ENCODE measurements around the gene ANKRD9.

Gene ANKRD9

DNA sequence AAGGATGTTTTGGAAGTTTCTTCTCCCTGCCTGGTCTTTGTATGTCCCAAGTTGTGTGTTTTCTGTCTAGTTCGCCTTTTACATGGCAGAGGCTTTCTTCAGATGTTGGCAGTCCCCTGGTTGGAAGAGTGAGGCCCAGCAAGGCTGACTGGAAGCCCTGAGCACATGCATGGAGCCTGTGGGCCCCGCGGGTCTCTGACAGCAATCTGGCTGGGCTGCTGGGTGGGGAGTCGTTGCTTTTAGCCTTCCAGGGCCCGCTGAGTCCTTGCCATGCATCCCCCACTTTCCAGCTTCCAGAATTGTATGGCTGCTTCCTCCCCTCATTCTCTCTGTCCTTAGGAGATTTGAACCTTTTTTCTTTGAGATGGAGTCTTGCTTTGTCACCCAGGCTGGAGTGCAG, 25.3 kb downstream of the ANKRD9 start:
- TF ChIP-seq, protein P1, sequence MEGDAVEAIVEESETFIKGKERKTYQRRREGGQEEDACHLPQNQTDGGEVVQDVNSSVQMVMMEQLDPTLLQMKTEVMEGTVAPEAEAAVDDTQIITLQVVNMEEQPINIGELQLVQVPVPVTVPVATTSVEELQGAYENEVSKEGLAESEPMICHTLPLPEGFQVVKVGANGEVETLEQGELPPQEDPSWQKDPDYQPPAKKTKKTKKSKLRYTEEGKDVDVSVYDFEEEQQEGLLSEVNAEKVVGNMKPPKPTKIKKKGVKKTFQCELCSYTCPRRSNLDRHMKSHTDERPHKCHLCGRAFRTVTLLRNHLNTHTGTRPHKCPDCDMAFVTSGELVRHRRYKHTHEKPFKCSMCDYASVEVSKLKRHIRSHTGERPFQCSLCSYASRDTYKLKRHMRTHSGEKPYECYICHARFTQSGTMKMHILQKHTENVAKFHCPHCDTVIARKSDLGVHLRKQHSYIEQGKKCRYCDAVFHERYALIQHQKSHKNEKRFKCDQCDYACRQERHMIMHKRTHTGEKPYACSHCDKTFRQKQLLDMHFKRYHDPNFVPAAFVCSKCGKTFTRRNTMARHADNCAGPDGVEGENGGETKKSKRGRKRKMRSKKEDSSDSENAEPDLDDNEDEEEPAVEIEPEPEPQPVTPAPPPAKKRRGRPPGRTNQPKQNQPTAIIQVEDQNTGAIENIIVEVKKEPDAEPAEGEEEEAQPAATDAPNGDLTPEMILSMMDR (conservative IDR thresholded peaks at IDR 0.05; ENCODE audit: low read depth, low read length): no peak

DNA sequence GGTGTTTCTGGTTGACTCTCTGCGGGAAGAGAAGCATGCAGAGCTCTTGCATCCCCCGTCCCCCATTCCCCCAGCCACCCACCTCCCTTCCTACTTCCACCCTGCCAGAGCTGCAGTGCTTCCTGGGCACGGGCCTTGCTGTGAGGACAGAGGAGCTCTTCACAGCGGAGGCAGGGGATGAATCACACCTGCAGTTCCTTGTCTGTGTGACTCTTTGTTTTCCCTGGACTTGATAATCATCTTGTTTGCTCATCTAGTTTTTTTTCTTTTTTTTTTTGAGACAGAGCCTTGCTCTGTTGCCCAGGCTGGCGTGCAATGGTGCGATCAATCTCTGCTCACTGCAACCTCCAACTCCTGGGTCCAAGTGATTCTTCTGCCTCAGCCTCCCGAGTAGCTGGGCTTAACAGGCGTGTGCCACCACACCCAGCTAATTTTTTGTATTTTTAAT, 27.8 kb downstream of the ANKRD9 start:
- no peaks in the 10 kb centered on the region for H3K36me3 ChIP-seq (ENCODE audit: insufficient read depth)
- H3K4me3 ChIP-seq (IDR thresholded peaks at IDR 0.05; ENCODE audit: insufficient read depth, low read depth, low read length): no peak overlapping the region
- H3K9ac ChIP-seq: no peak overlapping the region
- TF ChIP-seq, protein P1 (conservative IDR thresholded peaks at IDR 0.05; ENCODE audit: low read depth, low read length): no peak
- H4K20me1 ChIP-seq (ENCODE audit: insufficient read depth): no peaks in the 10 kb centered on the region
- no peaks in the 10 kb centered on the region for H3K79me2 ChIP-seq (ENCODE audit: insufficient read depth, low read depth)
- no peaks in the 10 kb centered on the region for H3K4me1 ChIP-seq (ENCODE audit: low read depth, poor library complexity, severe bottlenecking)
- no peak overlapping the region for H3K27ac ChIP-seq
- no peak overlapping the region for H2AFZ ChIP-seq (ENCODE audit: low read depth)
- no peaks in the 10 kb centered on the region for H3K27me3 ChIP-seq (ENCODE audit: insufficient read depth, low read depth)
- H3K4me2 ChIP-seq: no peak overlapping the region

More for the DNA sequence above, 25.3 kb downstream of the ANKRD9 start:
- Histone ChIP-seq H3K79me2 (ENCODE audit: insufficient read depth, low read depth) (no peaks in the 10 kb centered on the region), H3K27ac (no peak overlapping the region), H3K36me3 (ENCODE audit: insufficient read depth) (no peaks in the 10 kb centered on the region), H4K20me1 (ENCODE audit: insufficient read depth) (no peaks in the 10 kb centered on the region), H2AFZ (ENCODE audit: low read depth) (no peak overlapping the region), H3K4me1 (ENCODE audit: low read depth, poor library complexity, severe bottlenecking) (no peaks in the 10 kb centered on the region), H3K9ac (no peak overlapping the region), H3K27me3 (ENCODE audit: insufficient read depth, low read depth) (no peaks in the 10 kb centered on the region), H3K4me3 (IDR thresholded peaks at IDR 0.05; ENCODE audit: insufficient read depth, low read depth, low read length) (no peak overlapping the region), H3K4me2 (no peak overlapping the region)

DNA sequence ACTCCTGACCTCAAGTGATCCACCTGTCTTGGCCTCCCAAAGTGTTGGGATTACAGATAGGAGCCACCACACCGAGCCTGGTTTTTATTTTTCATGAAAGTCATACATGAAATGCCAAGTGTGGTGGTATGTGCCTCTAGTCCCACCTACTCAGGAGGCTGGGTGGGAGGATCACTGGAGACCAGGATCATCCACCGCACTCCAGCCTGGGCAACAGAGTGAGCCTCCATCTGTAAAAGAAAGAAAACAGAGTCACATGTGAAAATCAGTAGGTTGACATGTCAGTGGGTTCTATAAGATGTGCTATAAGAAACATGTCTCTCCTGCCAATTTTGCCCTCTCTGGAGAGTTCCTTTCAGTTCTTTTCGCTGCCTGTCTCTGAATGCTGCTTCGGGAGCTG, 28.2 kb downstream of the ANKRD9 start:
- Histone ChIP-seq H3K27me3 (ENCODE audit: insufficient read depth, low read depth) (no peaks in the 10 kb centered on the region), H3K79me2 (ENCODE audit: insufficient read depth, low read depth) (no peaks in the 10 kb centered on the region), H2AFZ (ENCODE audit: low read depth) (no peak overlapping the region), H3K9ac (no peak overlapping the region), H3K4me1 (ENCODE audit: low read depth, poor library complexity, severe bottlenecking) (no peaks in the 10 kb centered on the region), H3K4me3 (IDR thresholded peaks at IDR 0.05; ENCODE audit: insufficient read depth, low read depth, low read length) (no peak overlapping the region), H3K36me3 (ENCODE audit: insufficient read depth) (no peaks in the 10 kb centered on the region), H3K4me2 (no peak overlapping the region), H4K20me1 (ENCODE audit: insufficient read depth) (no peaks in the 10 kb centered on the region), H3K27ac (no peak overlapping the region)
- TF ChIP-seq, protein P1 (conservative IDR thresholded peaks at IDR 0.05; ENCODE audit: low read depth, low read length): no peak

DNA sequence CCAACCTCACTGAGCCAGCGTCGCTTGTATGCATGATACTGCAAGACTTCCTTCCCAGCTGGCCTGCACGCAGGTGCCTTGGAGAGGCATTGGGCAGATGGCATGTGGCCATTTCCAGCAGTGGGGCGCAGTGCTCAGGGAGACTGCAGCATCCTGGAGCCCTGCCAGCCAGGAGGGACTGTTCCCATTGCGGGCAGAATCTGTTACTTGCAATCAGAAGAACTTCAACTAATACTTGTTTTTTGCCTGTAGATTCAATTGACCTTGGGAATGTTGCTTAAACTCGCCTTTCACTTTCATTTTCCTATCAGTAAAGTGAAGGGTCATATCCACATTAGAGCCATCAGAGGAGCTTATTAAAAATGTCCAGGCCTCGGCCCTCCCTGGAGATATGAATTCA, 29.8 kb downstream of the ANKRD9 start:
- H3K36me3 ChIP-seq (ENCODE audit: insufficient read depth): no peaks in the 10 kb centered on the region
- no peaks in the 10 kb centered on the region for H3K4me1 ChIP-seq (ENCODE audit: low read depth, poor library complexity, severe bottlenecking)
- no peaks in the 10 kb centered on the region for H3K27me3 ChIP-seq (ENCODE audit: insufficient read depth, low read depth)
- no peak overlapping the region for H3K4me3 ChIP-seq (IDR thresholded peaks at IDR 0.05; ENCODE audit: insufficient read depth, low read depth, low read length)
- no peak overlapping the region for H3K9ac ChIP-seq
- no peak overlapping the region for H3K27ac ChIP-seq
- no peaks in the 10 kb centered on the region for H3K79me2 ChIP-seq (ENCODE audit: insufficient read depth, low read depth)
- H4K20me1 ChIP-seq (ENCODE audit: insufficient read depth): no peaks in the 10 kb centered on the region
- H2AFZ ChIP-seq (ENCODE audit: low read depth): no peak overlapping the region
- TF ChIP-seq, protein P1 (conservative IDR thresholded peaks at IDR 0.05; ENCODE audit: low read depth, low read length): no peak
- H3K4me2 ChIP-seq: no peak overlapping the region
